Body of pancreas (tissue), 4 donors: ENCODE results near the gene SPRY4.

Experiments used
- CTCF ChIP-seq, 7 experiments: fragments of 450-650 bp in 4 of 7; fragments of 200-600 bp in 3 of 7; sonication (generic) in 3 of 7; IDR thresholded peaks; one replicate each; pipeline ENCODE4 v1.5.1; 2016 to 2019; ENCODE audit warnings: antibody characterized with exemption in 7 of 7
- POLR2A ChIP-seq, 3 donors: fragments of 450-650 bp; IDR thresholded peaks; one replicate each; pipeline ENCODE4 v1.6.1; 2016; ENCODE audit warnings: antibody characterized with exemption in 3 of 3, mild to moderate bottlenecking in 2 of 3

DNA sequence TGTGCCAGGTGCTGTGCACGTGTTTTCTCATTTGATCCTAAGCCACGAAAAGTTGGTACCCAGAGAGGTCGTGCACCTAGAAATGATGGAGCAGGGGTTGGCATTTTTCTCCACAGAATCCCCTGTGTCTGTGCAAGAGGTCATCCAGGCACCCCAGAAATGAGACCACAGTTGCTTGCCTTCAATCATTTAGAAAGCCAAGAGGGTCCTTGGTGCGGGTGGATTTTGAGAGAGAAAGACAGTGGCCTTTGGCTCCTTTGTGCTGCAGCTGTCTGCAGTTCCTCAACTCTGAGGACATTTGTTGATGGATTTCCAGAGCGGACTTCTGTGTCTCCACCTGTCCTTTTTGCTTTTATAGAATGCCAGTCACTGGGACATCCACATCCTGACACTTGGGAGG is 33.8 kb upstream of the SPRY4 start:
- TF ChIP-seq CTCF (IDR thresholded peaks at IDR 0.05): no peak
- TF ChIP-seq POLR2A (IDR thresholded peaks at IDR 0.05): no peak
